ENCODE results near the gene TBCB. TPM values are rescaled to one million over a fixed set of nuclear protein-coding genes. Genes with fewer than 3 reads are reported as not detected.

TBCB gene
- total RNA-seq, 1 donor from 2014 or later = 138 TPM

DNA sequence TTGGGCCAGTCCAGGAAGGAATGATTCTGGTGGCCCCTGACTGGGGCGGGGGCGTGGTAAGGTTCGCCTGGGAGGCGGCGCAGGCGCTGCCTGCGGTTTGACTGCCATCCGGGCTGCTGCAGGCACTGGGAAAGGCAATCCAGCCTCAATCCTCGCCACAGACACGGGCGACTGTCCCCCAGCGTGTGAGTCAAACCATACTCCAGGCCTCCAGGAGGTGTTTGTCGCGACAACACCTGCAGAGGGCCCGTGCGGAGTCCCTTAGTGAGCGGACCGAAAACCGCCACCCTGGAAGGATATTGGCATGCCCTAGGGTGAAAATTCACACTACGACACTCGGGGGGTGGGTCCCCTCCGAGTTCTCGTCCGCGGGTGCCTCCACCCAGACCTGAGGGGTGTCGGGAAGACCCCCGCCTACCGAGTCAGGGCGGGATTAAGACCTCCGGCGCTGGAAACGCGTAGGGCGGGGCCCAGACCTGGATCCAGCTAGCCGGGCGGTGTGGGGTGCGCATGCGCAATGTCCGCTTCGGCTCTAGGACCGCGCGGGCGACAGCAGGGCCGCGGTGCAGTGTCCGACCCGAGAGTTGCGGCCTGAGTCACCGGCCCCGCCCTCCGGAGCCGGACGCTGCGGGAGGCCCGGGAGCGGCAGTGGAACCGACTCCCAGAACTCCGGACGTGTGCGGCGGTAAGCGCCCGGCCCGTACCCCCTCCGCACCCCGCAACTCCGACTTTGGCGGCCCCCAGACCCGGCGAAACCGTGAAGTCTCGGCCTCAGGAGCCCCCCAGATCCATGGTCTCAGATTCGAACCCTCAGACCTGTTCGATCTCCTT, 24.4 kb downstream of the TBCB start, which contains the start of gene CAPNS1:
Gene CAPNS1, plus strand, starts transcription at position 594 of the 831 bp plus-strand sequence. CDS start 946 bp downstream, outside the sequence.
- TF ChIP-seq, protein P1, sequence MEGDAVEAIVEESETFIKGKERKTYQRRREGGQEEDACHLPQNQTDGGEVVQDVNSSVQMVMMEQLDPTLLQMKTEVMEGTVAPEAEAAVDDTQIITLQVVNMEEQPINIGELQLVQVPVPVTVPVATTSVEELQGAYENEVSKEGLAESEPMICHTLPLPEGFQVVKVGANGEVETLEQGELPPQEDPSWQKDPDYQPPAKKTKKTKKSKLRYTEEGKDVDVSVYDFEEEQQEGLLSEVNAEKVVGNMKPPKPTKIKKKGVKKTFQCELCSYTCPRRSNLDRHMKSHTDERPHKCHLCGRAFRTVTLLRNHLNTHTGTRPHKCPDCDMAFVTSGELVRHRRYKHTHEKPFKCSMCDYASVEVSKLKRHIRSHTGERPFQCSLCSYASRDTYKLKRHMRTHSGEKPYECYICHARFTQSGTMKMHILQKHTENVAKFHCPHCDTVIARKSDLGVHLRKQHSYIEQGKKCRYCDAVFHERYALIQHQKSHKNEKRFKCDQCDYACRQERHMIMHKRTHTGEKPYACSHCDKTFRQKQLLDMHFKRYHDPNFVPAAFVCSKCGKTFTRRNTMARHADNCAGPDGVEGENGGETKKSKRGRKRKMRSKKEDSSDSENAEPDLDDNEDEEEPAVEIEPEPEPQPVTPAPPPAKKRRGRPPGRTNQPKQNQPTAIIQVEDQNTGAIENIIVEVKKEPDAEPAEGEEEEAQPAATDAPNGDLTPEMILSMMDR (IDR thresholded peaks at IDR 0.05; ENCODE audit: unreplicated experiment) = peak; percentile 43
- peak within 1 kb of the TSS; percentile 98 for H3K4me3 Mint-ChIP-seq (ENCODE audit: low read depth)
- peak within 1 kb of the TSS; percentile 98 for H3K27ac Mint-ChIP-seq
- peaks cover 11% of the 10 kb centered on the region for H3K4me1 Mint-ChIP-seq (ENCODE audit: low read depth)
- H3K36me3 Mint-ChIP-seq (ENCODE audit: insufficient read depth) = peaks cover 15% of the 10 kb centered on the region
- peaks cover 7% of the 10 kb centered on the region for H3K27me3 Mint-ChIP-seq
- peaks cover 4% of the 10 kb centered on the region for H3K9me3 Mint-ChIP-seq (ENCODE audit: low read depth)
- peak; percentile 97 for DNase-seq (ENCODE audit: low spot score, unreplicated experiment)

DNA sequence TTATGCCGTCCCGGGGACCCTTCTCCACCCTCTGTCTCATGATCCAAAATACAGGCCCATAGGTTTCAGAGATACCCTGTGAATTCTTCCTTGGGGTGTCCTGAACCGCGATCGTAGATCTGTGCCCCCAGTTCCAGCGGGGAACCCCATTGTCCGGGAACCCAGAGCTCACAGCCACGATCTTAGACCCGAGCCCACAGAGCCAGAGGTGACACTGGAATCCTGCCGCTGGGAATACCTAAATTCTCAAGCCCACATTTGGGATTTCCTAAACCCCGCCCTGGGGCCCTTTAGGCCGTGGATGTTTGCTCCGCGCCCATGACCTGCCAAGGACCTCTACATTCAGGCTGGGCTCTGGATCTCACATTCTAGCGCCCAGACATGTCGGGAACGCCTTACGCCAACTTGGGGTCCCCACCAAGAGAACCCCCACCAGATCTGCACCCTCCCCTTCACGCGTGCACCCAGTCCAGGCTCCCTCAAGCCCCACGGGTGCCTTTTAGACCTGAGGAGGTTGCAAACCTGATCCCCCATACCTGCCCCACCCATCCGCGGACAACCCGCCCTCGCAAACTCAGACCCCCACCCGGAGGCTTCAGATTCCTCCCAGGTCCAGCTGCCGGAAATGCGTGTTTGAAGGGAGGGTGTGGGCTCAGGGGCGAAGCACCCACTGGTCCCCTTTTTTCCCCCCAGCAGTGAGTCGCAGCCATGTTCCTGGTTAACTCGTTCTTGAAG, 25.2 kb downstream of the TBCB start:
- peak overlapping the region; percentile 98 for H3K27ac Mint-ChIP-seq
- peaks cover 4% of the 10 kb centered on the region for H3K9me3 Mint-ChIP-seq (ENCODE audit: low read depth)
- DNase-seq (ENCODE audit: low spot score, unreplicated experiment) = no peak
- H3K36me3 Mint-ChIP-seq (ENCODE audit: insufficient read depth) = peaks cover 17% of the 10 kb centered on the region
- TF ChIP-seq, protein P1 (IDR thresholded peaks at IDR 0.05; ENCODE audit: unreplicated experiment) = no peak
- H3K4me3 Mint-ChIP-seq (ENCODE audit: low read depth) = peak overlapping the region; percentile 98
- peaks cover 5% of the 10 kb centered on the region for H3K27me3 Mint-ChIP-seq
- H3K4me1 Mint-ChIP-seq (ENCODE audit: low read depth) = peaks cover 11% of the 10 kb centered on the region

DNA sequence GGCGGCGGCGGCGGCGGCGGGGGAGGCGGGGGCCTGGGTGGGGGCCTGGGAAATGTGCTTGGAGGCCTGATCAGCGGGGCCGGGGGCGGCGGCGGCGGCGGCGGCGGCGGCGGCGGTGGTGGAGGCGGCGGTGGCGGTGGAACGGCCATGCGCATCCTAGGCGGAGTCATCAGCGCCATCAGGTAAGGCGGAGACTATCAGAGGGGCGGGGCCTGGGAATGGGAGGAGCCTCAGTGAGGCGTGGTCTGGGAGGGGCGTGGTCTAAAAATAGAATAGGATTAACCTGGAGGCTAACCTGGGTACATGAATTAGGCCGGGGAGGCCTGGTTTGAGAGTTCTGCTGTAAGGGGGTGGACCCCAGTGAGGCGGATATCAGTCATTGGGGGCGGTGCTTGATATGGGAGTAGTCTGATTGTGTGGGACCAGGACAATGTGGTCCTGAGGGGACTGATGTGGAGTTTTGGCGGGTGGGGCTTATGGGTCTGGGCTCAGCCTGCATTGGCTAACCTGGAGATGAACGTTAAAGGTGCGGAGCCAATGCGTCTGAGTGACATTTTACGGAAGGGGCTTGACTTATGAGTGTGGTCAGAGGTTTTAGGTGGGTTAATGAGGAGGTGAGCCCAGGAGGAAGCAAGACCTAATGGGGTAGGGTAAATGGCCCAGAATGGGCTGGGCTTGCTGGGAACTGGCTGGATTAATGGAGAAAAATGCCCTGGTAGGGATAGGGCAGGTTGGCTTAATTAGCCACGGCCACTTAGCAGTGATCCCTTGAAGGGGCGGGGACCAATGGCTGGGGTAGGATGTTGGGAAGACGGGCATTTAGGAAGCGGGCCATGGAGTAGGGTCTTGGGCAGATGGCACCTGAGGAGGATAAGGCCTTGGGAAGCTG, 26.0 kb downstream of the TBCB start:
- Mint-ChIP-seq H3K9me3 (ENCODE audit: low read depth) (peaks cover 4% of the 10 kb centered on the region), H3K4me3 (ENCODE audit: low read depth) (peak overlapping the region; percentile 98), H3K36me3 (ENCODE audit: insufficient read depth) (peaks cover 18% of the 10 kb centered on the region), H3K27me3 (peaks cover 5% of the 10 kb centered on the region), H3K4me1 (ENCODE audit: low read depth) (peaks cover 11% of the 10 kb centered on the region), H3K27ac (peak overlapping the region; percentile 98)
- DNase-seq (ENCODE audit: low spot score, unreplicated experiment) = peak; percentile 80
- TF ChIP-seq, protein P1 (IDR thresholded peaks at IDR 0.05; ENCODE audit: unreplicated experiment) = no peak

DNA sequence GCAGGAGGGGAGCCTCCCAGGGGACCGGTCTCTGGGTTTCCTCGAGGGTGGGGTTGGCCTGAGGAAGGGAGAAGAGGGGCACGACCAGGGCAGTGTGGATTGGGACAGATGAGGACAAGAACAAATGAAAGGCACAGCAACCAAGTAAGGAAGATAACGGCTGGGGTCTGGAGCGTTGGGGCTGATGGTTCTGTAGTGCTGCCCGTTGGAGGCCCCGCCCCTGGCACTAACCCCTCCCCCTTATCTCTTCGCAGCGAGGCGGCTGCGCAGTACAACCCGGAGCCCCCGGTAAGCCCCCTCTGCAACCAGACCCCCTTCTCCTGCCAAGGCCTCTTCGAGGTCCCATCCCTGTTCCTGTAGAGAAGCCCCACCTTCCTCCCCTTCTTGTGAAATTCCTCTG, 26.8 kb downstream of the TBCB start:
- Mint-ChIP-seq H3K27me3 (no peaks in the 10 kb centered on the region), H3K4me3 (ENCODE audit: low read depth) (peak overlapping the region; percentile 98), H3K36me3 (ENCODE audit: insufficient read depth) (peaks cover 23% of the 10 kb centered on the region), H3K9me3 (ENCODE audit: low read depth) (peaks cover 4% of the 10 kb centered on the region), H3K27ac (no peak overlapping the region), H3K4me1 (ENCODE audit: low read depth) (peaks cover 8% of the 10 kb centered on the region)
- no peak for DNase-seq (ENCODE audit: low spot score, unreplicated experiment)
- TF ChIP-seq, protein P1 (IDR thresholded peaks at IDR 0.05; ENCODE audit: unreplicated experiment) = no peak

Data from progenitor cell of endocrine pancreas (in vitro differentiated cells).